GM19025 (cell line): ENCODE measurements around the gene NODAL.

Source experiments
- ATAC-seq: cut with Tn5 transposase; IDR thresholded peaks from one replicate; pipeline ENCODE4 v1.9.1; 2021; ENCODE audit warnings: mild to moderate bottlenecking, low read depth, moderate library complexity; ENCODE audit not compliant: unreplicated experiment

The NODAL gene

GRCh38 chr10:70435241-70436085, 6.0 kb downstream of the NODAL start:
- no peak for ATAC-seq

GRCh38 chr10:70433581-70434280, 7.8 kb downstream of the NODAL start:
- no peak for ATAC-seq

GRCh38 chr10:70432561-70433263, 8.8 kb downstream of the NODAL start:
- no peak for ATAC-seq

GRCh38 chr10:70432101-70432500, 9.4 kb downstream of the NODAL start:
- ATAC-seq, result no peak

- ATAC-seq, result no peak
These were observed 10.7 kb downstream of the NODAL start for GRCh38 chr10:70430493-70431445.

GRCh38 chr10:70426823-70427222, 14.7 kb downstream of the NODAL start:
- ATAC-seq, result no peak

- ATAC-seq, result no peak
These were observed 16.4 kb downstream of the NODAL start for GRCh38 chr10:70425096-70425495.

- no peak for ATAC-seq
These were observed 17.2 kb downstream of the NODAL start for GRCh38 chr10:70424320-70424719.

GRCh38 chr10:70418713-70419112, 22.8 kb downstream of the NODAL start:
- ATAC-seq, result no peak

GRCh38 chr10:70418229-70418628, 23.3 kb downstream of the NODAL start:
- no peak for ATAC-seq

- no peak for ATAC-seq
These were observed 23.9 kb downstream of the NODAL start for GRCh38 chr10:70417568-70417967.

GRCh38 chr10:70412356-70412755, 29.1 kb downstream of the NODAL start:
- ATAC-seq, result no peak

- ATAC-seq, result no peak
These were observed 30.9 kb downstream of the NODAL start for GRCh38 chr10:70410608-70411007.

GRCh38 chr10:70409772-70410171, 31.7 kb downstream of the NODAL start:
- ATAC-seq, result no peak

GRCh38 chr10:70405037-70405824, 36.2 kb downstream of the NODAL start:
- ATAC-seq, result no peak

- peak; percentile 4 for ATAC-seq
These were observed 36.8 kb downstream of the NODAL start for GRCh38 chr10:70404787-70405036.

- ATAC-seq, result peak; percentile 81
These were observed 37.3 kb downstream of the NODAL start, which contains the start of gene EIF4EBP2 for GRCh38 chr10:70404036-70404786. EIF4EBP2 (plus strand) TSS chr10:70404145; CDS start chr10:70404402, 257 bp downstream.

- peak; percentile 3 for ATAC-seq
These were observed 37.9 kb downstream of the NODAL start for GRCh38 chr10:70403483-70404035.
